GM19193 (cell line): ENCODE measurements around the gene C2CD3.

Source experiments
- POLR2A ChIP-seq: IDR thresholded peaks from 4 replicates; pipeline ENCODE4 v1.6.1; 2011; ENCODE audit not compliant: insufficient read depth, insufficient read length; ENCODE audit errors: extremely low read depth

The C2CD3 gene

DNA sequence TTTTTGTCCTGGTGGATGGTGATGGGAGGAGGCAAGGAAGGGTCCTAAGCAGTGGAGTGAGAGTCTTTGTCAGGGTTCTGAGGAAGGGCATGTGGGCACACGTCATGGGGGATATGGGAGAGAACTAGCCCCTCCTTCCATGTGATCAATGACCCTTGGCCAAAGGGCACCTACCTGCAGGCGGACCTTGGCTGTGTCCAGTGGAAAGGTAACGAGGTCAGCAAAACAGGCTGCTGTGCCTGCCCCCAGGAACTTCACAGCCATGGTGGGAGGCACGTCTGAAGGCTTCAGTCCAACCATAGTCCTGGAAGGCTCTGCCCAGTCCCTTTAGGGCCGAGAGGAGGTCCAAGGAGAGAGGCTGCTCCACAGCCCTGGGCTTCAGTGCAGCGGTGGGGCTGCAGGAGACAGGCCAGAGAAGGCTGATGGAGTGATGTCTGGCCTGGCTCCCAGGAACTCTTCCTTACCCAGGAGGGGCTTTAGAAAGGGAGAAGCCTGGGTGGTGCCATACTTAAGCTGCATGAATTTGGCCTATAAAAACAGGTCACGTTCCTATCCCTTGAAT is 164.0 kb downstream of the C2CD3 start:
- TF ChIP-seq POLR2A = no peak

DNA sequence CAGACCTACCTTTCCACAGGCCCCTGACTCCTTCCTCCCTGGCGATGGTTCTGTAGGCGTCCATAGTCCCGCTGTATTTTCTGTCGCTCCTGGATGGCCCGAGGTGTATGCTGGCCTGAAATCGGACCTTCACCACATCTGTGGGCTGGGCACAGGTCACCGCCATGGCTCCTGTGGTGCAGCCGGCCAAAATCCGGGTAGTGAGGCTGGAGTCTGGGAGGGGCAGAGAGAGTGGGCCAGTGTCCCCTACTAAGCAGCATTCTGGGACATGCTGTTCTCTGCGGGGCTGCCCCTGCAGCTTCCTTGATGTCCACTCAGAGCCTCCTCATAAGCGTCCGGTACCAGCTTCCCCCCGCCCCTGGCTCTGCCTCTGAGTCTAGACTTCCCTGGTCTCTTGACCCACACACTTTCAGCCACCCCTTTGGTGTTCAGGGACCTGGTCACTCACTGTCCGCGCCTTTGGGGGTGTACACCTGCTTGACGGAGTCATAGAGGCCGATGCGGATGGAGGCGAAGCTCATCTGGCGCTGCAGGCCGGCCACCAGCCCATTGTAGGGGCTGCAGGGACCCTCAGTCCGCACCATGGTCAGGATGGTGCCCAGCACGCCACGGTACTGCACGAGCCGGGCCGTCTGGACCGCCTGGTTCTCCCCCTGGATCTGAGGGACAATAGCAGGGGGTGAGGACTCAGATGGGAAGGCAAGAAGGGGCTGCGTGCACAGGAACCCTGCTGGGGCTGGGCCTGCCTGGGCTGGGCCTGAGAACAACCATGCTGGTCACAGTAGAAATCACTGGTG is 164.9 kb downstream of the C2CD3 start:
- no peak for TF ChIP-seq POLR2A

DNA sequence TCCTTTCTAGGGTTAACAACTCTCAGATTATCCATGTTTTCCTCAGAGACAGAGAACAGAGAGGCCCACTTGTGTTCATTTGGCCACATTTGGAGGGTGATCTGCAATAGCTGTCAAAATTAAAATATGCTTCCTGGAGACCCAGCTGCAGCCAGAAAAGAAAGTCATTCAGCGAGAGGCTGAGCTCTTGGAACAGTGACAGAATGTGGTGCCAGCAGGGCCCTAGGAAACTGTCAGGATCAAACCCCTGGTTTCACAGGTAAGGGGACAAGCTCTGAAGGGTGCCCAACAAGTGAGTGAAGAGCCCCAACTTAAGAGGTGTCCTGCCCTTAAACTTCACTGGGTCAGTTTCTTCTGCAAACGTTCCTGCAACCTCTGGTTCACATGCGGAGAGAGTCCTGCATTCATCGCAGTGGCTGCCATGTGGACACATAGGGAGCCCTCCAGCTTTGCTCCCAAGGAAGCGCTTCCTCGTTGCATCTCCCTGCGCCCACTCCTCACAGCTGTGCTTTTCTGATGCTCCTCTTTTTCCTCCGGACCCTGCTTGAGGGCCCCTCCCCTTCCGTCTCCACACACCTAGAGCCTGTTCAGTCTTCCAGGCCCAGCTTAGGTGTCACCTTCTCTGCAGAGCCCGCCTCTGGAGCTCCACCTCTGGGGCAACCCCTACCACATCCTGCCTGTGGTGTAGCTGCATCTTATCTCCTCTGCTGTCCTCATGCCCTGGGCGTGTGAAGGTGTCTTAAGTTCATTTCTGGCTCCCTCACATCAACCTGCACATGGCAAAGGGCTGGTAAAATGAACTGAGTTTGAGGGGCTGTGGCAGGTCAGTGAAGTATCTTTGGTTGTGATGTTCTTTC is 165.8 kb downstream of the C2CD3 start:
- no peak for TF ChIP-seq POLR2A

DNA sequence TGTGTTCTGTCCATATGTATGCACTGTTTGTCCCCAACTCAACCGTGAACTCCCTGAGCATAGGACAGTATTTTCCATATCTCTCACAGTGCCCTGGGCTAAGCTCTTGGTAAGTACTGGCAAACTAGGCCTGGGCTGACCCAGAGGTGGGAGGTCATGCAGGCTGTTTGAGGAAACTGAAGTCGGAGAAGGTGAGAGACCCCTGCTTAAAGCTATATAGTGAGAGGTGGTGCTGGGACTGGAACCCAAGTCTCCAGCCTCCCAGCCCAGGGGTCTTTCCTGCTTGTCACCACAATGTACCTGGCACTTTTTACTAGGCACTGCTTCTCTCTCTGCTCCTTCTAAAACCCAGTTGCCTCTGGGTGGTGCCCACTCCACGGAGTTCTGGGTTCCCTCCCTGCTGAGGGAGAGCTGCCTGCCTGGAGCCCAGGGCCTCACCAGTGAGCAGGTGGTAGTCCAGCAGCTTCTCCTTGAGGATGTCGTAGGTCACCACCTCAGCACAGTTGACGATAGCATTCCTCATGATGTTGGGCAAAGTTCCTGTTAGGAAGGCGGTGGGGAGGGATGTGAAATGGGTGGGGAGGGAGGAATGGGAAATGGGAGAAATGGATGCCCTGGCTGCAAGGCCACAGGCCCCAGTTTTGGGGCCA is 166.6 kb downstream of the C2CD3 start:
- TF ChIP-seq POLR2A = no peak

DNA sequence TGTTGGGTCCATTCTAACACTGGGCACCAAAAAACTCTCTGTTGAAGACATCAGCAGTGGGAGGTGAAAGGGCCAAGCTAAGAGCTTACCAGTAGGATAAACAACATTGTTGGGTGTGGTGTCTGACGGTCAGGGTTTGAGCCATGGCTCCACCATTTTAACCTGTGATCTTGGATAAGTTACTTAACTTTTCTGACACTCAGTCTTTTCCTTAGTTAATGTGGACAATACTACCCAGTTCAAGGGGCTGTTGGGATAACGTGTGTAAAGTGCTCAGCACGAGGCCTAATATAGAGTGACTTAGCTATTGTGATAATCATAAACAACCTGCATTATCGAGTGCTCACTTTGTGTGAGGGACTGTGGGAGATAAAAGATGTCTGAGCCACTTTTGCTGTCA is 168.0 kb downstream of the C2CD3 start:
- TF ChIP-seq POLR2A = no peak

DNA sequence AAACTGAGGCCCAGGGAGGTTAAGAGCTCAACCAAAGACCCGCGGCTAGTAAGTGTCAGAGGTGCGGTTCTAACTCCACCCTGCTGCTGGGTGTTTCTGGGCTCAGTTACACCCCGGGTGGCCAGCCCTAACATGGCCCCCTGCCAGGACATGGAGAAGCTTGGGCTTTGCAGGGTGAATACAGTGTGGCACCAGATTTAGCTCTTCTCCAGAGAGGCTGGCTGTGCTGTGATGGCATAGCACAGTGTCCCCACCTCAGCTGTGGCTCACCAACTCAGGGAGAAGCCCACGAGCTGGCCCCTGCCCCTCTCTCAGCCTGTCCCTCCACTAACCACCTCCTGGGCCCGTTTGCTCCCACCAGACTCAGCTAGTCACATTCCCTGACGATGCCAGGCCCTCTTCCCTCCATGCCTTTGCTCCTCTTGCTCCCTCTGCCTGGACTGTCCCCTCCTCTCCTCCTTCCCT is 168.9 kb downstream of the C2CD3 start:
- TF ChIP-seq POLR2A = no peak

DNA sequence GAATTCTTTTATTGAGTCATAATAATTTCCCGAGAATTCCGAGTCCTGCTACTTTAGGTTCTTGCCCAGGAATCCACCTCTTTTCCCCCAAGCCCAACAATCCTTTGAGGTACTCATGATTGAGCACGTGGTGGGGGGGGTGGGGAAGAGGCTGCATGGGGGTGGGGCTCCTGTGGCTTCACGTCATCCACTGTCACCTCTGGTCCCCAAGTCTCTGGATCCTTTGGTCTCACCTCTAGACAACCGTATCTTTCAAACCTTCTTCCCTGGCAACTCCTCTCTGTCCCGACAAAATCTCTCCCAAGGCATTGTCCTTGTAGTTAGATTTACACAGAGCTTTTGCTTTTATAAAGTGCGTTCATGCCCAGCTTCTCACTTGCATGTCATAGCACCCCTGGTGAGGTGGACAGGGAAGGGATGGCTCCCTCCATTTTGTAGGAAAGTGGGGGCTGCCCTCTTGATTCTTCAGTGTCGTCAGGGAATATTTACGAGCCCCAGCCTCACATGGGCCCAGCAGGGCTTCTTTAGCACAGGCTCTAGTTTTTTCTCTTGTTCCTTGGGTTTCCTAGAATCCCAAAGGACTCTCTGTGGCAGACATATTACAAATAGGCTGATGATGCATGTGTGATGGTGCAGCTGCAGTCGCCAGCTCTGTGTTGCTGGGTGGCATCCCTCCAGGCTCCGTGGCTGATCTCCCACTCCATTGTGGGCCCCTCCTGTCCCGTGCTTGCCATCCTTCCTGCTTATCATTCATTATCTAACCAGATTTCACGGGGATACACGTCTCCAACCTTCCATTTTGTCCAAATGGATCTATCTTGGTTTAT is 170.3 kb downstream of the C2CD3 start:
- TF ChIP-seq POLR2A = no peak

DNA sequence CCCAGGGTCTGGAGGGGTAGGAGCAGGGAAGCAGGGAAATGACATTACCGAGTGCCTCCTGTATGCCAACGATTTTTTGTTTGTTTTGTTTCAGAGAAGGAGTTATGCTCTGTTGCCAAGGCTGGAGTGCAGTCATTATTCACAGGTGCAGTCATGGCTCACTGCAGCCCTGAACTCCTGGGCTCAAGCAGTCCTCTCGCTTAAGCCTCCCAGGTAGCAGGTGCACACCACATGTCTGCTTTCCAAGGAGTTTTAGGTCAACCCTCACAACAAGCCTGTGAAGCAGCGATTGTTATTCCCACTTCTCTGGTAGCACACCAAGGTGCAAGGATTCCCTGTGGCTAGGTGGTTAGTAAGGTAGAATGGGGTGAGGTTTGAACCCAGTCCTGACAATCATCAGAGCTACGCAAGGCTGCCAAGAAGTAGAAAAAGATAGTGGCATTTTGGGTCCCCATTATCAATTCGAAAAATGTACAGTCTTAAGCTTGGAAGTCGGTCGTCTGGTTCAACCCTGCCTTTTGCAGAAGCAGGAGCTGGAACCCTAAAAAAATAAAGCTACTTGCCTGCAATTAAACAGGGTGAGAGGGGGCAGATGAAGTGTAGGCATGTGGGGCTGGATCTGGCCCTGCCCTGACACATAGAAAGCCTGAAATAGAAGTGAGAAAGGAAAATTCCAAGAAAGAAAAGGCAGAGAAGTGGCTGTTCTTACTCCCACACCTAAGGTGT is 171.1 kb downstream of the C2CD3 start:
- no peak for TF ChIP-seq POLR2A

DNA sequence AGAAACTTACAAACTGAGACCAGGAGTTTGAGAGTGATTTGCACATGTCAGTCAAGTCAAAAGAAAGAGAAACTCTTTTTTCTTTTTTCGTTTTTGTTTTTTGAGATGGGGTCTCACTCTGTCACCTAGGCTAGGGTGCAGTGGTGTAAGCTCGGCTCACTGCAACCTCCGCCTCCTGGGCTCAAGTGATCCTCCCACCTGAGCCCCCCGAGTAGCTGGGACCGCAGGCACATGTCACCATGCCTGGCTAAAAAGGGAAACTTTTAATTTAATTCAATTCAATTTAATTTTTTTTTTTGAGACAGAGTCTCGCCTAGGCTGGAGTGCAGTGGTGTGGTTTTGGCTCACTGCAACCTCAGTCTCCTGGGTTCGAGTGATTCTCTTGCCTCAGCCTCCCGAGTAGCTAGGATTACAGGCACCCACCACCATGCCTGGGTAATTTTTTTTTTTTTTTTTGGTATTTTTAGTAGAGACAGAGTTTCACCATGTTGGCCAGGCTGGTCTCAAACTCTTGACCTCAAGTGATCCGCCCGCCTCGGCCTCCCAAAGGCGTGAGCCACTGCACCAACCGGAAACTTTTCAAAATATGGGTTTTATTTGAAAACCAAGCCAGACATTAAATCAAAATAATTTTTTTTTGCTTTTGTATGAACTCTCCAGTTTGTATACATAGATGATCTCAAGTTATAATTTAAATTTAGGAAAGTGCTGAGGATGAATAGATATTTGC is 171.8 kb downstream of the C2CD3 start:
- no peak for TF ChIP-seq POLR2A

DNA sequence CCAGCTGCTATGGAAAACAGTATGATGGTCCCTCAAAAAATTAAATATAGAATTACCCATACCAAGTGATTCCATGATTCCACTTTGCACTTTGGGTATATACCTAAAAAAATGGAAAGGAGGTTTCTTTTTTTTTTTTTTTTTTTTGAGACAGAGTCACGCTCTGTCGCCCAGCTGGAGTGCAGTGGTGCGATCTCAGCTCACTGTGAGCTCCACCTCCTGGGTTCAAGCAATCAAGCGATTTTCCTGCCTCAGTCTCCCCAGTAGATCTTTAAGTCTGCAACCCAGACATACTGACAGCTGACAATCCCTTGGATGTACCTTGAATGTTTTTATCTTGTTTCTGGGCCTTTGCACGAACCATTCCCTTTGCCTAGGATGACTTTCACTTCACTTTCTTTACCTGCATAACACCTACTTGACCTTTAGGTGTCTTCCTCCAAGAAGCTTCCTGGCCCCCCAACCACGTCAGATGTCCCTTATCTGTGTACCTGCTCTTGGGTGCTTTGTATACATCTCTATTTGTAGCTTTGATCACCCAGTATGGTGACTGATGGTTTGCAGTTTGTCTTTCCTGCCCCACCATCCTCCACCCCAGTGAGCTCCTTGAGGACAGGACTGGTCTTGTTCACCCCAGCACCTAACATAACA is 173.6 kb downstream of the C2CD3 start:
- TF ChIP-seq POLR2A = no peak

DNA sequence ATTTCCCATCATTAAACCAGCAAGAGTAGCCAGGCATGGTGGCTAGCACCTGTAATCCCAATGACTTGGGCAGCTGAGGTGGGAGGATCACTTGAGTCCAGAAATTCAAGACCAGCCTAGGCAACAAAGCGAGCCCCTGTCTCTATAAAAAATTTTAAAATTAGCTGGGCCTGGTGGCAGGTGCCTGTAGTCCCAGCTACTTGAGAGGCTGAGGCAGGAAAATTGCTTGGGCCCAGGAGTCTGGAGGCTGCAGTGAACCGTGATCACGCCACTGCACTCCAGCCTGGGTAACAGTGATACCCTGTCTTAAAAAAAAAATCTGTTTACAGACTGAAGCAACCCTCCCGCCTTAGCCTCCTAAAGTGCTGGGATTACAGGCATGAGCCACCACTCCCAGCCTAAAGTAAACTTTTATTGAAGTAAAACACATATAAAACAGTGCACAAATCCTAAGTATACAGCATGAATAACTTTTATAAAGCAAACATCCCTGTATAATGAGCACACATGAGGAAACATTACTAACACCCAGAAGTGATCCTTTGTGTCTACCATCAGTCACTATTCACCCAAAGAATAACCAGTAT is 174.5 kb downstream of the C2CD3 start:
- TF ChIP-seq POLR2A = no peak

DNA sequence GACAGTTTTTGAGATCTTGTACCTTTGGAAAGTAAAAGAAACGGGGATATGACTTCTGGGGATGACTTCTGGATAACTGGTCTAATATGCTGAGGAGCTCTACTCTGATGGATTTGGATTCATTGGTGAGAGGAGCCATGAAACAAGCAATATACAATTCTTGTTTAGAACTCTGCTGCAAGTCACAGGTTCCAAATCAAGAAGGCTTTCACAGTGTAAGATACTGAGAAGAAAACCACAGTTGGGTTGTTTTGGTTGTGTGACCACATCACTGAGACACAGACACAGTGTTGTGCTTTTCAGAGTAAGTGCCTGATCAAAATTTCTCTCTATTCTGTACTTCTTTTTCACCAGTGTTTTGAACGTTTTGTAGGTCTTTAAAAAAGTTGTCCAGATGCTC is 175.1 kb downstream of the C2CD3 start:
- TF ChIP-seq POLR2A = no peak
